ENCODE measurements around the gene RABL6. TPM values are rescaled to one million over a fixed set of nuclear protein-coding genes. Genes with fewer than 3 reads are reported as not detected.
A peak's percentile ranks its signal among the peaks of the same experiment; 100 is the strongest.
"Not testable (repeated sequence)": the region's sequence is repeated elsewhere in the genome, so short reads cannot be mapped to it uniquely, and the experiment has no call there.

RABL6 gene, protein sequence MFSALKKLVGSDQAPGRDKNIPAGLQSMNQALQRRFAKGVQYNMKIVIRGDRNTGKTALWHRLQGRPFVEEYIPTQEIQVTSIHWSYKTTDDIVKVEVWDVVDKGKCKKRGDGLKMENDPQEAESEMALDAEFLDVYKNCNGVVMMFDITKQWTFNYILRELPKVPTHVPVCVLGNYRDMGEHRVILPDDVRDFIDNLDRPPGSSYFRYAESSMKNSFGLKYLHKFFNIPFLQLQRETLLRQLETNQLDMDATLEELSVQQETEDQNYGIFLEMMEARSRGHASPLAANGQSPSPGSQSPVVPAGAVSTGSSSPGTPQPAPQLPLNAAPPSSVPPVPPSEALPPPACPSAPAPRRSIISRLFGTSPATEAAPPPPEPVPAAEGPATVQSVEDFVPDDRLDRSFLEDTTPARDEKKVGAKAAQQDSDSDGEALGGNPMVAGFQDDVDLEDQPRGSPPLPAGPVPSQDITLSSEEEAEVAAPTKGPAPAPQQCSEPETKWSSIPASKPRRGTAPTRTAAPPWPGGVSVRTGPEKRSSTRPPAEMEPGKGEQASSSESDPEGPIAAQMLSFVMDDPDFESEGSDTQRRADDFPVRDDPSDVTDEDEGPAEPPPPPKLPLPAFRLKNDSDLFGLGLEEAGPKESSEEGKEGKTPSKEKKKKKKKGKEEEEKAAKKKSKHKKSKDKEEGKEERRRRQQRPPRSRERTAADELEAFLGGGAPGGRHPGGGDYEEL
- 116 and 119 TPM in 2 replicates for total RNA-seq

DNA sequence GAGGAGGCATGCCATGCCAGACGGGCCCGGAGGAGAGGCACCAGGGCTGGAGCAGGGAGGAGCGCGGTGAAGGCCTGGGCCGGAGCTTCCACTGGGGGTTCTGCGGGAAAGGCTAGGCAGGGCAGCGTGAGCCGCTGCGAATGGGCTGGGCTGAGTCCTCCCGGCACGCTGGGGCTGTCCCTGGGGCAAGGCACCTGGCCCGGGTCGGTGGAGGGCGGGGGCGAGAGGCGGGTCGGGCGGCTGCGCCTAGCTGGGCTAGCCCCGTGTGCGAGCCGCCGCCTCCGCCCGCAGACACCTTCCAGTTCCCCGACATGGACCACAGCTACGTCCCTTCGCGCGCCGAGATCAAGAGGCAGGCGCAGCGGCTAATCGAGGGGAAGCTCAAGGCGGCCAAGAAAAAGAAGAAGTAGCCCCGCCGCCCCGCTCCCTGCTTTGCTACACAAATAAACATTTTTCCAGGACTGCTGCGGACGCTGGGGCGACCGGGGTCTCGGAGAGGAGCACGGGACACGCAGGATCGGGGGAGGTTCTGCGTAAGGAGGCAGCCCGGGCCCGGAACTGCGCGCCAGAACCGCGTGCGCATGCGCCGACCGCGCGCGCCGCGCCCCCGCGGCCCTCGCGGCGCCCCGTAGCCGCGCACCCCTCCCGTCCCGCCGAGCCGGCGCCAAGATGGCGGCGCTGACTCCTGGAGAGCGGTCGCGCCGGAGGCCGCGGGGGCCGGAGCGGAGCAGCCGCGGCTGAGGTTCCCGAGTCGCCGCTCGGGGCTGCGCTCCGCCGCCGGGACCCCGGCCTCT is at the start of gene RABL6:
TSS of gene RABL6 (plus strand) at position 668 of the 794 bp plus-strand sequence. CDS start 249 bp downstream, outside the sequence.
- no peaks in the 10 kb centered on the region for H3K9me3 Mint-ChIP-seq
- H3K4me3 Mint-ChIP-seq, result peak within 1 kb of the TSS; percentile 91
- intact Hi-C loops (cut with micrococcal nuclease), result loop anchor here (2.0 to 10.0 kb wide), 3 partner anchors 15 to 95 kb away; partner anchors contain the start of gene TRAF2
- H3K4me1 Mint-ChIP-seq, result peaks cover 36% of the 10 kb centered on the region
- peak within 1 kb of the TSS; percentile 93 for H3K27ac Mint-ChIP-seq
- no peaks in the 10 kb centered on the region for H3K27me3 Mint-ChIP-seq
- DNase-seq, result peak; percentile 96
- H3K36me3 Mint-ChIP-seq (ENCODE audit: low read depth), result peaks cover 22% of the 10 kb centered on the region

GRCh38 chr9:136759001-136759400 is 48.7 kb upstream of the RABL6 start:
- Mint-ChIP-seq H3K4me3 (no peak overlapping the region), H3K27me3 (peaks cover 1% of the 10 kb centered on the region), H3K4me1 (peaks cover 2% of the 10 kb centered on the region), H3K9me3 (peaks cover 4% of the 10 kb centered on the region), H3K36me3 (ENCODE audit: low read depth) (no peaks in the 10 kb centered on the region), H3K27ac (no peak overlapping the region)
- intact Hi-C loops (cut with micrococcal nuclease), result no loop called here
- no peak for DNase-seq

- DNase-seq, result no peak
- Mint-ChIP-seq H3K36me3 (ENCODE audit: low read depth) (no peaks in the 10 kb centered on the region), H3K4me3 (no peak overlapping the region), H3K27ac (no peak overlapping the region), H3K9me3 (peaks cover 4% of the 10 kb centered on the region), H3K27me3 (peaks cover 1% of the 10 kb centered on the region), H3K4me1 (peaks cover 2% of the 10 kb centered on the region)
- intact Hi-C loops (cut with micrococcal nuclease), result no loop called here
These were observed 48.1 kb upstream of the RABL6 start for GRCh38 chr9:136759436-136760325.

GRCh38 chr9:136760424-136760823 is 47.3 kb upstream of the RABL6 start:
- Mint-ChIP-seq H3K36me3 (ENCODE audit: low read depth) (no peaks in the 10 kb centered on the region), H3K27me3 (peaks cover 1% of the 10 kb centered on the region), H3K9me3 (peaks cover 3% of the 10 kb centered on the region), H3K4me1 (peaks cover 2% of the 10 kb centered on the region), H3K27ac (no peak overlapping the region), H3K4me3 (no peak overlapping the region)
- intact Hi-C loops (cut with micrococcal nuclease), result no loop called here
- DNase-seq, result no peak

DNA sequence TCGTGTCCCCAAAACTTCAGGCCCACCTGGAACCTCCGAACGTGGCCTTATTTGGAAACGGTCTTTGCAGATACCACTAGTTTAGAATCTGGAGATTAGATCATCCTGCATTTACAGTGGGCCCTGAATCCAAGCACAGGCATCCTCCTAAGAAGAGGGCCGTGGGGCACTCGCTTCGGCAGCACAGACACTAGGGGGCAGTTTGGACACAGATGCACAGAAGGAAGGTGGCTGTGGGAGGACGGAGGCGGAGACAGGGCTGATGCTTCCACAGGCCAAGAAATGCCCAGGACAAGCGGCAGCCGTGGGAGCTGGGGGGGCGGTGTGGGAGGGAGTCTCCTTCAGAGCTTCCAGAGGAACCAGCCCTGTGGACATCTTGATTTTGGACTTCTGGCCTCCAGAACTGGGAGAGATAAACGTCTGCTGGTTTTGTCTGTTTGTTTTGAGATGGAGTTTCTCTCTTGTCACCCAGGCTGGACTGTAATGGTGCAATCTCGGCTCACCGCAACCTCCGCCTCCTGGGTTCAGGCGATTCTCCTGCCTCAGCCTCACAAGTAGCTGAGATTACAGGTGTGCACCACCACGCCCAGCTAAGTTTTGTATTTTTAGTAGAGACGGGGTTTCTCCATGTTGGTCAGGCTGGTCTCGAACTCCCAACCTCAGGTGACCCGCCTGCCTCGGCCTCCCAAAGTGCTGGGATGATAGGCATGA is 46.8 kb upstream of the RABL6 start:
- H3K4me1 Mint-ChIP-seq; intact Hi-C loops (cut with micrococcal nuclease); H3K36me3 Mint-ChIP-seq (ENCODE audit: low read depth); H3K27me3 Mint-ChIP-seq; H3K27ac Mint-ChIP-seq; H3K9me3 Mint-ChIP-seq; H3K4me3 Mint-ChIP-seq: not testable (repeated sequence)
- peak; percentile 73 for DNase-seq

GRCh38 chr9:136761545-136761981 is 46.2 kb upstream of the RABL6 start:
- intact Hi-C loops (cut with micrococcal nuclease), result no loop called here
- Mint-ChIP-seq H3K36me3 (ENCODE audit: low read depth) (no peaks in the 10 kb centered on the region), H3K4me1 (peaks cover 2% of the 10 kb centered on the region), H3K27me3 (peaks cover 1% of the 10 kb centered on the region), H3K9me3 (no peaks in the 10 kb centered on the region), H3K4me3 (no peak overlapping the region), H3K27ac (no peak overlapping the region)
- DNase-seq, result no peak

- Mint-ChIP-seq H3K4me3 (no peak overlapping the region), H3K36me3 (ENCODE audit: low read depth) (no peaks in the 10 kb centered on the region), H3K27me3 (peaks cover 6% of the 10 kb centered on the region), H3K4me1 (peaks cover 8% of the 10 kb centered on the region), H3K27ac (no peak overlapping the region), H3K9me3 (no peaks in the 10 kb centered on the region)
- intact Hi-C loops (cut with micrococcal nuclease), result no loop called here
- DNase-seq, result no peak
These were observed 45.5 kb upstream of the RABL6 start for GRCh38 chr9:136762221-136762691.

- intact Hi-C loops (cut with micrococcal nuclease), result no loop called here
- Mint-ChIP-seq H3K36me3 (ENCODE audit: low read depth) (no peaks in the 10 kb centered on the region), H3K4me3 (no peak overlapping the region), H3K4me1 (peaks cover 8% of the 10 kb centered on the region), H3K9me3 (no peaks in the 10 kb centered on the region), H3K27ac (no peak overlapping the region), H3K27me3 (peaks cover 6% of the 10 kb centered on the region)
- peak; percentile 83 for DNase-seq
These were observed 44.7 kb upstream of the RABL6 start for GRCh38 chr9:136762915-136763648.

GRCh38 chr9:136763649-136764035 is 44.1 kb upstream of the RABL6 start:
- Mint-ChIP-seq H3K27me3 (peaks cover 6% of the 10 kb centered on the region), H3K9me3 (no peaks in the 10 kb centered on the region), H3K4me3 (no peak overlapping the region)

DNA sequence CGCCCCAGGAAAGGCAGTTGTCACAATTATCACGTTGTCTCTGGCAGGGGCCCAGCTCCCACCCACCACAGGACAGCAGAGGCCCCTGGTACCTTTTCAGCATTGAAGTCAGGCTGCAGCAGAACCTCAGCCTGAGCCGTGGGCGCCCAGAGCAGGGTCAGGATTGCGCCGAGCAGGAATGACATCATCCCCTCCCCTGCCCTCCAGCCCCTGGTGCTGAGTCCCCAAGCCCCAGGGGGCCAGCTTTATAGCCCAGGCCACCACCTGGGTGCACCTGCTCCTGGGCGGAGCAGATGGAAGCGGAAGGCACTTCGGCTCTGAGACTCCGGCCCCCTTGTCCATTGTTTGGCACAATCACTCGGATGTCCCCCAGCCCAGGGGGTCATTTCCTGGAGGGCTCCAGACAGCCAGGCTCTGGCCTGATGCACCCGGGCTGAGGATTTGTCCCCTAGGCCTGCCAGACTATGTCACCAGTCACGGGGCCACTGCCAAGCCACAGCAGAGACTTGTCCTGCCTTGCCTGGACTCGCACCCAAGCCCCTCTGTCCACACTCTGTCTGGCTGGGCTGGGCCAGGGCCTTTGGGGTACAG is 43.4 kb upstream of the RABL6 start, which contains the start of gene LCN15:
TSS of gene LCN15 (minus strand) at position 218 of the 591 bp plus-strand sequence. CDS start at position 188, 30 bp downstream.
- no peaks in the 10 kb centered on the region for H3K36me3 Mint-ChIP-seq (ENCODE audit: low read depth)
- peaks cover 6% of the 10 kb centered on the region for H3K27me3 Mint-ChIP-seq
- H3K4me1 Mint-ChIP-seq, result peaks cover 8% of the 10 kb centered on the region
- intact Hi-C loops (cut with micrococcal nuclease), result no loop called here
- H3K9me3 Mint-ChIP-seq, result no peaks in the 10 kb centered on the region
- DNase-seq, result no peak
- H3K27ac Mint-ChIP-seq, result no peak within 1 kb of the TSS
- no peak within 1 kb of the TSS for H3K4me3 Mint-ChIP-seq

More at GRCh38 chr9:136763649-136764035, 44.1 kb upstream of the RABL6 start:
- DNase-seq, result no peak
- Mint-ChIP-seq H3K27ac (no peak overlapping the region), H3K36me3 (ENCODE audit: low read depth) (no peaks in the 10 kb centered on the region), H3K4me1 (peaks cover 8% of the 10 kb centered on the region)
- intact Hi-C loops (cut with micrococcal nuclease), result no loop called here

GRCh38 chr9:136765041-136765440 is 42.7 kb upstream of the RABL6 start:
- H3K27me3 Mint-ChIP-seq, result peaks cover 6% of the 10 kb centered on the region
- H3K9me3 Mint-ChIP-seq, result no peaks in the 10 kb centered on the region
- no peaks in the 10 kb centered on the region for H3K36me3 Mint-ChIP-seq (ENCODE audit: low read depth)
- intact Hi-C loops (cut with micrococcal nuclease), result no loop called here
- peaks cover 8% of the 10 kb centered on the region for H3K4me1 Mint-ChIP-seq
- H3K27ac Mint-ChIP-seq, result no peak overlapping the region
- DNase-seq, result no peak
- no peak overlapping the region for H3K4me3 Mint-ChIP-seq
